Measurements from ENCODE around the gene SCMH1.

SCMH1 gene

GRCh38 chr1:41149570-41149969 is 92.5 kb downstream of the SCMH1 start:
- H3F3A ChIP-seq (ENCODE audit: insufficient read depth): no peaks in the 10 kb centered on the region
- no peaks in the 10 kb centered on the region for H3K9me3 ChIP-seq (ENCODE audit: insufficient read depth, low read length)
- TF ChIP-seq CTCF (IDR thresholded peaks at IDR 0.05; ENCODE audit: insufficient read depth, low read length, poor library complexity, severe bottlenecking) (no peak), EZH2phosphoT487 (conservative IDR thresholded peaks at IDR 0.05; ENCODE audit: low read length) (no peak)
- H3K9me2 ChIP-seq (replicated peaks; ENCODE audit: insufficient read depth, low read length): no peaks in the 10 kb centered on the region
- H3K36me3 ChIP-seq (ENCODE audit: low read length): peaks cover 14% of the 10 kb centered on the region
- H3K4me2 ChIP-seq (ENCODE audit: low read depth, low read length, poor library complexity, severe bottlenecking): no peak overlapping the region
- H2AFZ ChIP-seq (ENCODE audit: low read depth, low read length, severe bottlenecking): no peak overlapping the region
- no peaks in the 10 kb centered on the region for H3K79me2 ChIP-seq (ENCODE audit: insufficient read depth, low read length)
- no peaks in the 10 kb centered on the region for H4K20me1 ChIP-seq (ENCODE audit: low read depth, low read length)
- H3K4me3 ChIP-seq (ENCODE audit: insufficient read depth, low read length, poor library complexity, severe bottlenecking): no peak overlapping the region
- no peak overlapping the region for H3K9ac ChIP-seq (ENCODE audit: low read length)
- H3K27me3 ChIP-seq (ENCODE audit: low read length): no peaks in the 10 kb centered on the region
- H3K27ac ChIP-seq (ENCODE audit: low read depth, low read length): no peak overlapping the region

DNA sequence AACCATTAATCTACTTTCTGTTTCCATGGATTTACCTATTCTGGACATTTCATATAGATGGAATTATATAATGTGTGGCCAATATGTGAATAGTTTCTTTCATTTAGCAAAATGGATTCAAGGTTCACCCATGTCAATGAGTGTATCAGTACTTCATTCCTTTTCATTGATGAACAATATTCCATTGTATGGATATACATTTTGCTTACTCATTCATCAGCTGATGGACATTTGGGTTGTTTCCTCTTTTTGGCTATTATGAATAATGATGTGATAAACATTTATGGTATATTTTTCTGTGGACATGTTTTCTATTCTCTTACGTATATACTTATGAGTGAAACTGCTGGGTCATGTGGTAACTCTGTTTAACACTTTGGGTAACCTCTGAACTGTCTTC is 97.8 kb downstream of the SCMH1 start:
- Histone ChIP-seq H3K4me2 (ENCODE audit: low read depth, low read length, poor library complexity, severe bottlenecking) (no peak overlapping the region), H3K4me3 (ENCODE audit: insufficient read depth, low read length, poor library complexity, severe bottlenecking) (no peak overlapping the region), H3K79me2 (ENCODE audit: insufficient read depth, low read length) (no peaks in the 10 kb centered on the region), H3K9ac (ENCODE audit: low read length) (no peak overlapping the region), H3F3A (ENCODE audit: insufficient read depth) (no peaks in the 10 kb centered on the region), H4K20me1 (ENCODE audit: low read depth, low read length) (no peaks in the 10 kb centered on the region), H2AFZ (ENCODE audit: low read depth, low read length, severe bottlenecking) (no peak overlapping the region), H3K9me3 (ENCODE audit: insufficient read depth, low read length) (no peaks in the 10 kb centered on the region), H3K36me3 (ENCODE audit: low read length) (peaks cover 35% of the 10 kb centered on the region), H3K27me3 (ENCODE audit: low read length) (no peaks in the 10 kb centered on the region), H3K27ac (ENCODE audit: low read depth, low read length) (no peak overlapping the region), H3K9me2 (replicated peaks; ENCODE audit: insufficient read depth, low read length) (no peaks in the 10 kb centered on the region)
- TF ChIP-seq CTCF (IDR thresholded peaks at IDR 0.05; ENCODE audit: insufficient read depth, low read length, poor library complexity, severe bottlenecking): no peak
- no peak for TF ChIP-seq EZH2phosphoT487 (conservative IDR thresholded peaks at IDR 0.05; ENCODE audit: low read length)

- no peak overlapping the region for H3K4me2 ChIP-seq (ENCODE audit: low read depth, low read length, poor library complexity, severe bottlenecking)
- H3K9ac ChIP-seq (ENCODE audit: low read length): no peak overlapping the region
- no peaks in the 10 kb centered on the region for H4K20me1 ChIP-seq (ENCODE audit: low read depth, low read length)
- no peak overlapping the region for H3K4me3 ChIP-seq (ENCODE audit: insufficient read depth, low read length, poor library complexity, severe bottlenecking)
- no peaks in the 10 kb centered on the region for H3K9me2 ChIP-seq (replicated peaks; ENCODE audit: insufficient read depth, low read length)
- no peaks in the 10 kb centered on the region for H3F3A ChIP-seq (ENCODE audit: insufficient read depth)
- TF ChIP-seq EZH2phosphoT487 (conservative IDR thresholded peaks at IDR 0.05; ENCODE audit: low read length) (no peak), CTCF (IDR thresholded peaks at IDR 0.05; ENCODE audit: insufficient read depth, low read length, poor library complexity, severe bottlenecking) (no peak)
- peaks cover 37% of the 10 kb centered on the region for H3K36me3 ChIP-seq (ENCODE audit: low read length)
- H3K27me3 ChIP-seq (ENCODE audit: low read length): no peaks in the 10 kb centered on the region
- no peaks in the 10 kb centered on the region for H3K79me2 ChIP-seq (ENCODE audit: insufficient read depth, low read length)
- no peak overlapping the region for H3K27ac ChIP-seq (ENCODE audit: low read depth, low read length)
- H3K9me3 ChIP-seq (ENCODE audit: insufficient read depth, low read length): no peaks in the 10 kb centered on the region
- no peak overlapping the region for H2AFZ ChIP-seq (ENCODE audit: low read depth, low read length, severe bottlenecking)
Observed at GRCh38 chr1:41138549-41138948, 103.6 kb downstream of the SCMH1 start.
